SK-N-SH (cell line): Measurements from ENCODE around the gene SIM1. TPM values are rescaled to one million over a fixed set of nuclear protein-coding genes. Genes with fewer than 3 reads are reported as not detected.

Source experiments
- CTCF ChIA-PET: fragments of 300-600, 350-600 bp; formaldehyde crosslinking; extraction: SDS; loops from one replicate; lab custom pipeline; 2021; lab: Yijun Ruan, JAX
- POLR2A ChIA-PET: fragments of 350-600 bp; sonication (Branson Sonifier 250); formaldehyde crosslinking; extraction: SDS; loops from one replicate; lab custom pipeline; 2020; ENCODE audit warnings: antibody characterized with exemption, inconsistent platforms; lab: Yijun Ruan, JAX
- DNase-seq: peaks from one replicate; pipeline ENCODE4 v3.0.0; 2012
- H2AFZ ChIP-seq: fragments of 200-600 bp; sonication (generic); 2 replicates; pipeline ENCODE4 v1.8.1; 2016; ENCODE audit warnings: antibody characterized with exemption, mild to moderate bottlenecking, low read depth
- H3F3A ChIP-seq: fragments of 200-600 bp; sonication (generic); replicated peaks from 2 replicates; pipeline ENCODE3; 2016; ENCODE audit warnings: antibody characterized with exemption, mild to moderate bottlenecking; ENCODE audit not compliant: insufficient read depth
- H3K27ac ChIP-seq, 2 experiments: fragments of 200-500 bp in 1 of 2; fragments of 200-600 bp in 1 of 2; sonication (Bioruptor generic) in 1 of 2; sonication (generic), shearing (Covaris generic) in 1 of 2; 2 replicates each; pipeline versions ENCODE4 v1.5.1 to v1.6.1; 2014 to 2016; ENCODE audit warnings: low read depth in 2 of 2, inconsistent platforms in 1 of 2, low read length in 1 of 2, mild to moderate bottlenecking in 1 of 2, mixed read lengths in 1 of 2
- H3K27me3 ChIP-seq: fragments of 200-600 bp; sonication (generic), shearing (Covaris generic); 2 replicates; pipeline ENCODE4 v1.6.1; 2016; ENCODE audit warnings: mixed run types; ENCODE audit not compliant: insufficient read depth
- H3K36me3 ChIP-seq, 2 experiments: fragments of 200-500 bp in 1 of 2; fragments of 200-600 bp in 1 of 2; sonication (Bioruptor generic) in 1 of 2; sonication (generic) in 1 of 2; replicated peaks in 1 of 2; 2 replicates each; pipeline versions ENCODE3 to v1.5.1; 2014 to 2016; ENCODE audit warnings: low read length in 1 of 2, mild to moderate bottlenecking in 1 of 2; ENCODE audit not compliant: insufficient read depth in 2 of 2, control insufficient read depth in 1 of 2
- H3K4me1 ChIP-seq, 2 experiments: fragments of 200-500 bp in 1 of 2; fragments of 200-600 bp in 1 of 2; sonication (Bioruptor generic) in 1 of 2; sonication (generic), shearing (Covaris generic) in 1 of 2; 2 replicates each; pipeline versions ENCODE4 v1.5.1 to v1.6.1; 2014 to 2016; ENCODE audit warnings: low read depth in 1 of 2, low read length in 1 of 2, mixed run types in 1 of 2; ENCODE audit not compliant: insufficient read depth in 2 of 2, control insufficient read depth in 1 of 2
- H3K4me2 ChIP-seq: fragments of 200-600 bp; sonication (generic), shearing (Covaris generic); 2 replicates; pipeline ENCODE4 v1.6.1; 2017; ENCODE audit warnings: mixed run types
- H3K4me3 ChIP-seq, 2 experiments: fragments of 200-500 bp in 1 of 2; fragments of 200-600 bp in 1 of 2; sonication (Bioruptor generic) in 1 of 2; sonication (generic), shearing (Covaris generic) in 1 of 2; 2 replicates each; pipeline versions ENCODE4 v1.5.1 to v1.8.1; 2014 to 2016; ENCODE audit warnings: low read depth in 2 of 2, inconsistent platforms in 1 of 2, low read length in 1 of 2, mild to moderate bottlenecking in 1 of 2, mixed read lengths in 1 of 2, moderate library complexity in 1 of 2
- H3K79me2 ChIP-seq: fragments of 200-600 bp; sonication (generic); 2 replicates; pipeline ENCODE4 v1.8.1; 2017; ENCODE audit warnings: mild to moderate bottlenecking; ENCODE audit not compliant: insufficient read depth
- H3K9ac ChIP-seq: fragments of 200-600 bp; sonication (generic); 2 replicates; pipeline ENCODE4 v1.6.1; 2017; ENCODE audit warnings: mixed run types
- H3K9me2 ChIP-seq: fragments of 200-600 bp; sonication (generic); 2 replicates; pipeline ENCODE4 v1.6.1; 2017; ENCODE audit warnings: mixed run types
- H3K9me3 ChIP-seq: fragments of 200-600 bp; sonication (generic); 2 replicates; pipeline ENCODE4 v1.6.1; 2017; ENCODE audit warnings: mixed run types, mild to moderate bottlenecking, moderate library complexity
- H4K20me1 ChIP-seq: fragments of 200-600 bp; sonication (generic); 2 replicates; pipeline ENCODE4 v1.6.1; 2017; ENCODE audit warnings: mild to moderate bottlenecking, mixed run types; ENCODE audit not compliant: insufficient read depth
- CTCF ChIP-seq: fragments of 200-600 bp; sonication (generic); IDR thresholded peaks from 2 replicates; pipeline ENCODE4 v1.6.1; 2017; ENCODE audit warnings: antibody characterized with exemption, mild to moderate bottlenecking, moderate library complexity
- ELF1 ChIP-seq: IDR thresholded peaks from 2 replicates; pipeline ENCODE4 v1.4.0; 2012
- FOXJ3 ChIP-seq: sonication (generic); formaldehyde crosslinking; IDR thresholded peaks from 2 replicates; pipeline ENCODE4 v1.5.1; 2020; ENCODE audit warnings: mild to moderate bottlenecking, missing genetic modification reagents
- GABPA ChIP-seq: IDR thresholded peaks from 2 replicates; pipeline ENCODE4 v1.4.0; 2012; ENCODE audit warnings: low read depth, mild to moderate bottlenecking
- GATA2 ChIP-seq: sonication (generic); formaldehyde crosslinking; IDR thresholded peaks from 2 replicates; pipeline ENCODE4 v1.5.0; 2020; ENCODE audit warnings: mild to moderate bottlenecking, missing genetic modification reagents
- MAX ChIP-seq: IDR thresholded peaks from 2 replicates; pipeline ENCODE4 v1.4.0; 2012; ENCODE audit warnings: low read depth
- MEF2A ChIP-seq: IDR thresholded peaks from 2 replicates; pipeline ENCODE4 v1.4.0; 2012; ENCODE audit warnings: low read depth, borderline replicate concordance
- MXI1 ChIP-seq: IDR thresholded peaks from 2 replicates; pipeline ENCODE4 v1.6.1; 2012; ENCODE audit warnings: mild to moderate bottlenecking, low read depth, low read length, improper control_type of control experiment
- NFIC ChIP-seq: IDR thresholded peaks from 2 replicates; pipeline ENCODE4 v1.4.0; 2012; ENCODE audit warnings: borderline replicate concordance
- NRF1 ChIP-seq: IDR thresholded peaks from 2 replicates; pipeline ENCODE4 v1.6.1; 2012; ENCODE audit warnings: low read depth, mild to moderate bottlenecking, low read length
- RFX5 ChIP-seq: IDR thresholded peaks from 2 replicates; pipeline ENCODE4 v1.6.1; 2012; ENCODE audit warnings: mild to moderate bottlenecking, improper control_type of control experiment, low read length
- SIN3A ChIP-seq: IDR thresholded peaks from 2 replicates; pipeline ENCODE4 v1.6.1; 2012; ENCODE audit warnings: low read depth, mild to moderate bottlenecking, low read length, moderate library complexity, borderline replicate concordance
- TAF1 ChIP-seq: IDR thresholded peaks from 2 replicates; pipeline ENCODE4 v1.6.1; 2012; ENCODE audit warnings: low read depth, mild to moderate bottlenecking, low read length, moderate library complexity, borderline replicate concordance
- USF2 ChIP-seq: fragments of 150-350 bp; IDR thresholded peaks from 2 replicates; pipeline ENCODE4 v1.6.1; 2017; ENCODE audit warnings: antibody characterized with exemption, low read length, low read depth, borderline replicate concordance
- YY1 ChIP-seq: IDR thresholded peaks from 2 replicates; pipeline ENCODE4 v1.4.0; 2012; ENCODE audit warnings: low read depth, mild to moderate bottlenecking
- ZBTB33 ChIP-seq: IDR thresholded peaks from 2 replicates; pipeline ENCODE4 v1.4.0; 2012; ENCODE audit warnings: low read depth, borderline replicate concordance
- WGBS: methylation state at CpG from one replicate; pipeline ENCODE4 v1.1.6; 2017; ENCODE audit warnings: low lambda C conversion rate; 5-methylcytosine and 5-hydroxymethylcytosine counted together
- polyA plus RNA-seq, 3 experiments: library from polyadenylated mRNA; depleted of rRNA; stranded (reverse); fragments of >200 nt; gene quantifications; 2 replicates each; pipeline ENCODE4 v1.2.3, GENCODE V29; 2012

SIM1 gene
- polyA plus RNA-seq, 1 of the 3 experiments (the other 2 are of a cell fraction) = not detected

- H3K27ac ChIP-seq = no peak overlapping the region
- H3F3A ChIP-seq = no peaks in the 10 kb centered on the region
- no peaks in the 10 kb centered on the region for H3K36me3 ChIP-seq
- no peak overlapping the region for H3K9ac ChIP-seq
- no peaks in the 10 kb centered on the region for H4K20me1 ChIP-seq
- H2AFZ ChIP-seq = no peak overlapping the region
- no peaks in the 10 kb centered on the region for H3K79me2 ChIP-seq
- H3K9me3 ChIP-seq = no peaks in the 10 kb centered on the region
- H3K4me1 ChIP-seq = no peaks in the 10 kb centered on the region
- no peak overlapping the region for H3K4me2 ChIP-seq
- DNase-seq = no peak
- ChIA-PET POLR2A (no interaction called here), CTCF (no interaction called here)
- H3K4me3 ChIP-seq = no peak overlapping the region
- H3K9me2 ChIP-seq = no peaks in the 10 kb centered on the region
- H3K27me3 ChIP-seq = peaks cover 18% of the 10 kb centered on the region; the same call in 1 of the 2 replicates
- TF ChIP-seq NRF1 (no peak), MAX (no peak), GATA2 (no peak), SIN3A (no peak), YY1 (no peak), GABPA (no peak), MXI1 (no peak), CTCF (no peak)
- TF ChIP-seq, all 33 proteins: peak for 0
- 0% methylated on average over 3 of the region's 3 CpGs for WGBS
Measured at GRCh38 chr6:100432136-100432535, 32.6 kb downstream of the SIM1 start.

GRCh38 chr6:100430962-100431361 is 33.8 kb downstream of the SIM1 start:
- Histone ChIP-seq H2AFZ (no peak overlapping the region), H3K36me3 (no peaks in the 10 kb centered on the region), H3F3A (no peaks in the 10 kb centered on the region), H3K4me2 (no peak overlapping the region), H3K4me3 (no peak overlapping the region), H3K27me3 (peaks cover 16% of the 10 kb centered on the region; the same call in 1 of the 2 replicates), H3K4me1 (no peaks in the 10 kb centered on the region), H3K27ac (no peak overlapping the region), H3K9me2 (no peaks in the 10 kb centered on the region), H4K20me1 (no peaks in the 10 kb centered on the region), H3K9ac (no peak overlapping the region), H3K79me2 (no peaks in the 10 kb centered on the region), H3K9me3 (no peaks in the 10 kb centered on the region)
- POLR2A ChIA-PET = no interaction called here
- no peak for DNase-seq
- 15% methylated on average over 3 of the region's 3 CpGs for WGBS
- CTCF ChIA-PET = no interaction called here
- TF ChIP-seq NFIC = no peak
- TF ChIP-seq ELF1 = no peak
- TF ChIP-seq GATA2 = no peak

GRCh38 chr6:100427452-100427851 is 37.3 kb downstream of the SIM1 start:
- Histone ChIP-seq H3K36me3 (no peaks in the 10 kb centered on the region), H3K9ac (no peak overlapping the region), H3F3A (no peaks in the 10 kb centered on the region), H3K9me2 (no peaks in the 10 kb centered on the region), H3K4me2 (no peak overlapping the region), H3K27me3 (peaks cover 20% of the 10 kb centered on the region; the same call in 1 of the 2 replicates), H4K20me1 (no peaks in the 10 kb centered on the region), H3K4me1 (no peaks in the 10 kb centered on the region), H2AFZ (no peak overlapping the region), H3K79me2 (no peaks in the 10 kb centered on the region), H3K27ac (no peak overlapping the region), H3K9me3 (no peaks in the 10 kb centered on the region), H3K4me3 (no peak overlapping the region)
- ChIA-PET CTCF (no interaction called here), POLR2A (no interaction called here)
- DNase-seq = no peak
- TF ChIP-seq ELF1 (no peak), MAX (no peak), NFIC (no peak), ZBTB33 (no peak), RFX5 (no peak), FOXJ3 (CRISPR knock-in tag) (no peak), TAF1 (no peak), USF2 (no peak), MEF2A (no peak)
